SKM-1 treated with dmso at 0.1 percent for 144 hours (cell line): ENCODE data around the gene MACROD2.
A peak's percentile ranks its signal among the peaks of the same experiment; 100 is the strongest.

Source experiments
- DNase-seq: peaks from one replicate; lab custom pipeline; 2025; ENCODE audit not compliant: unreplicated experiment; lab: John Stamatoyannopoulos, UW

The MACROD2 gene

GRCh38 chr20:14838663-14839628 is 843.6 kb downstream of the MACROD2 start:
- DNase-seq: no peak

- no peak for DNase-seq
These were observed 850.2 kb downstream of the MACROD2 start for GRCh38 chr20:14845199-14846160.

GRCh38 chr20:14848806-14849205 is 853.5 kb downstream of the MACROD2 start:
- no peak for DNase-seq

DNA sequence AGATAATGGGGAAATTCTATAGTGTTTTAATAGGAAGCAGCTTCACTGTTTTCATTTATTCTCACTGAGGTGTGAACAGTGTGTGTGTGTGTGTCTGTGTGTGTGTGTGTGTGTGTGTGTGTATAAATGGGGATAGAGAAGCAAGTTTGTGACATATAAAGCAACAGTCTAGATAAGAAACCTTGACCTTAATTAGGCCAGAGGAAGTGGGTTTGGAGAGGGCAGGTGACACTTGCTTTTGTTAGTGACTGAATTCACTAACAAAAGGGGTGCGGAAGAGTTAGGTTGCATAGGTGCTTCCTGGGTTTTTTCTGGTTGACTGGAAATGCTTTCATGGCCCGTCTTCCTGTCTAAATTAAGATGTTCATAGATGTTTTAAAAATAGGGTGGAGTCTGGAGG is 857.8 kb downstream of the MACROD2 start:
- DNase-seq: no peak

- DNase-seq: no peak
These were observed 859.9 kb downstream of the MACROD2 start for GRCh38 chr20:14855171-14855570.

GRCh38 chr20:14859627-14860026 is 864.3 kb downstream of the MACROD2 start:
- no peak for DNase-seq

DNA sequence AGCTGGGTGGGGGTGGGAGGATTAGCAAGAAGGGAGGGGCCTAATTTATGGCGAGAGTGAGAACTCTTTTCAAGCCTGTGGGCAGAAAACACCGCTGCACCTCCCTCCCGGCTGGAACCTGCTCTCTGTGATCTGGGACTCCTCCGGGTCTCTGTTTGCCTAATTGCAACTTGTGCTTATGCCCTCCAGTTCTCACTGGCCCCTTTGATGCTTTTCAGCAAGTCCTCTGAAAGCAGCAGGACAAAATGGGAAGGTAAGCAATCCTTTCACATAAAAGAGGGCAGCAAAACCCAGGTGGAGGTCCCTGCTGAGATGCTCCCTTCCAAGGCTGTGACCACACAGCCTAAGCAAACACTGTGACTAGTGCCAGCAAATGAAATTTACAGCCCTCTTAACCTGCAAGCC is 865.1 kb downstream of the MACROD2 start:
- DNase-seq: no peak

GRCh38 chr20:14861028-14861699 is 865.8 kb downstream of the MACROD2 start:
- DNase-seq: no peak

DNA sequence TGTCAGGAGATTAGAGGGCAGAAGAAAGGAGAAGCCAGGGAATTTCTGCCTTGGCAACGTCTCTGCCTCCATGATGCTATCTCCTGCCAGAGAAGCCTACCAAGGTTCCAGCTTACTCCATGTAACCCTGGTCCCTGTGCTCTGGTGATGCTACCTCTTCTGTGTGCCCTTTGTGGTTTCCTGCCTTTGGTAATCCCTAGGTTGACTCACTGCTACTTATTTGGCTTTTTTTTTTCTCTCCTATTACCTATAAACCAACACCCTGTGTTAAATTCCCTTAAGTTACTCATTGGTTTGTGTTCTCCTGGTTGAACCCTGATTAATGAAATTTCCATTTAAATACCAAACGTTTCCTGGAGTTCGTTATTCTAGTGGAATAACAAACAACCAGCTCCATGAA is 869.9 kb downstream of the MACROD2 start:
- DNase-seq: no peak

DNA sequence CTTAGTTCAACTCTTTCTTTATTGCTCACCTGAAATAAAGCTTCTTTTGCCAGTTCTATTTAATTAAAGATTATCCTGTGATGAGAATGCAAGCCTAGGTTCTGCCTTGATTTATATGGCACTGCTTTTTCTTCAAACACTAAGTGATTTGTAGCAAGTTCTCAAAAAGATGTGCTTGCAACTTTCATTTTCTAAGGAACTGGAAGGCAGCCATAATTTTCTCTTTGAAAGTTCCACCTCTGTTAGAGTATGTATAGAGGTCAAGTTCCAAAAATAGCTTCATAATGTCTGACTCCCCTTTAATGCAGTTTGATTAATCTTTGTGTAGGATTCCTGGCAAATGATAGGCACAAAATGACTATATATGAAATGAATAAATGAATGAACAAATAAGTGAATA is 870.4 kb downstream of the MACROD2 start:
- DNase-seq: no peak

DNA sequence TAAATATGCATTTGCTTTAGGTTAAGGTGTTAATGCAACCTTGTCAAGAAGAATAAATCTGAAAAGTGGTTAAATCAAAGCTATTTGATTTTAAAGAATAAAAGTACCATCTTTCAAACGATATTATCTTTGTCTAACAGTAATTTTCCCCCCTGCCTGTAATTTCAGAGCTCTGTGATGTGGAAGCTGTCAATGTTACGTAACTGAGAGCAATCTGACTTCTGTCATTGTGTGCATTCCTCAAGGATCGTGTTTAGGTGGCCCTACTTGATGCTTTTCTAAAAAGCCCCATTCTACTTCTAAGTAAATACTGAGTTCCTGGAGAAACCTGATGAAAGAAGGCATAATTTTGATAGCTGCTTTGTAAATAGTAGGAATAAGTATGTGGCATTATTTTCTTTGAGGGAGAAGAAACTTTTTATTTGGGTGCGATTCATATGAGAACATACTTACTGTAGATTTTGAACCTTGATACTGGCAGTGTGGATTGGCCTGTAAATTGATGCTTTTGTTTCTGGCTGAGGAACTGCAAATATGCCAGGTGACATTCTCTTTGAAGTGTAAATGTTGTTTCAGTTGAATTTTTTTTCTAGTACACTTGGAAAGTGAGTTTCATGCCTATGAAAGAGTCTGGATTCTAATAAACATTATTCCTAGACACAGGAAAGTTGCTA is 871.7 kb downstream of the MACROD2 start:
- no peak for DNase-seq

DNA sequence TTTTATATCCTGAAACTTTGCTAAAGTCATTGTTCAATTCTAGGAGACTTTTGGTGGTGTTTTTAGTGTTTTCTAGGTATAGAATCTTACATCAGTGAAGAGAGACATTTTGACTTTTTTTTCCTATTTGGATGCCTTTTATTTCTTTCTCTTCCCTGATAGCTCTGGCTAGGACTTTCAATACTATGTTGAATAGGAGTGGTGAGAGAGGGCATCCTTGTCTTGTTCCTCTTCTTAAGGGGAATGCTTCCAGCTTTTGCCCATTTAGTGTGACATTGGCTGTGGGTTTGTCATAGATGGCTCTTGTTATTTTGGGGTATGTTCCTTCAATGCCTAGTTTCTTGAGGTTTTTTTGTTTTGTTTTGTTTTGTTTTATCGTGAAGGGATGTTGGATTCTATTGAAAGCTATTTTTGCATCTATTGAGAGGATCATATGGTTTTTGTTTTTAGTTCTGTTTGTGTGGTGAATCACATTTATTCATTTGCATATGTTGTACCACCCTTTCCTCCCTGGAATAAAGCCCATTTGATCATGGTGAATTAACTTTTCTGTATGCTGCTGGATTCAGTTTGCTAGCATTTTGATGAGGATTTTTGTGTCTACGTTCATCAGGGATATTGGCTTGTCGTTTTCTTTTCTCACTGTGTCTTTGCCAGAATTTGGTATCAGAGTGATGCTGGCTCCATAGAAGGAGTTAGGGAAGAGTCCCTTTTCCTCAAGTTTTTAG is 882.1 kb downstream of the MACROD2 start:
- no peak for DNase-seq

DNA sequence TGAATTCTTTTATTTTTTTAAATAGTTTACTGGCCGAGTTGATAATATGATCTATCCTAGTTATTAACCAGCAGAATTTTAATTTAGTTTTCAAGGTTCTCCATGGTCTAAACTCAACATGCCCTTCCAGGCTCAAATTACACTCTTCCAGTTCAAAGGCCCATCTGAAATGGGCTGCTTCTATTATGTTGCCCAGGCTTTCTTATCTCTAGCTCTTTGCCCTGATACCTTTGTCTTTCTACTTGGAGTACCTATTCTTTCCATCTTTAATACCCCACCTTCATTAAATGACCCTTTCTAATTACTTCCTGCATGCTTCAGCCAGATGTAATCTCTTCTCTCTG is 883.3 kb downstream of the MACROD2 start:
- no peak for DNase-seq

DNA sequence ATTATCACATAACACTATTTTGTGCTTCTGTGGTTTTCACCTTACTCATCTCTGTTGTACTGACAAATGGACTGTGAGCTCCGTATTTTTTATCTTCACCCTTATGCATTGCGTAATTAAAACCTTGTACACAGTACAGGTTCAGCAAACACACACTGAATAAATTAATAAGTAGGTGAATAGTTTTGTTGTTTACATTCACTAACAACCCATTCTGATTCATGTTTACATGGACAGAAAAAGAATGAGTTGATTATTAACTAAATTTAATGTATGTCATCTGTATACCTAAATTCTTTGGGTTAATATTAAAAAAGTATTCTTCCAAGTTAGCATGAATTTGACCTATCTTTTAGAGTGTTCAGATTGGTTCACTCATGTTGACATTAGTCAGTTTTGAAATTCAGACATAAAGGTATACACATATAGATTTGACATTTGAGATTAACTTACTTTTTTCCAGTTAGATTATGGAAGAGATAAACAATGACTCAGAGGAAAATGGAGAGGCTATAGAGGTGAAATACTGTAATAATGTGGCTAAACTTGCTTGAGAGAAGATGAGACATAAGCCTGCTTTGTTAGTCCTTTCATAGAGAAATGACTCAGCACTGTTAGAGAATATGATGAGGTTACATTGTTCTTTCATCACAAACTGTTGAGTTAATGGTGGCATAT is 883.8 kb downstream of the MACROD2 start:
- DNase-seq: no peak

DNA sequence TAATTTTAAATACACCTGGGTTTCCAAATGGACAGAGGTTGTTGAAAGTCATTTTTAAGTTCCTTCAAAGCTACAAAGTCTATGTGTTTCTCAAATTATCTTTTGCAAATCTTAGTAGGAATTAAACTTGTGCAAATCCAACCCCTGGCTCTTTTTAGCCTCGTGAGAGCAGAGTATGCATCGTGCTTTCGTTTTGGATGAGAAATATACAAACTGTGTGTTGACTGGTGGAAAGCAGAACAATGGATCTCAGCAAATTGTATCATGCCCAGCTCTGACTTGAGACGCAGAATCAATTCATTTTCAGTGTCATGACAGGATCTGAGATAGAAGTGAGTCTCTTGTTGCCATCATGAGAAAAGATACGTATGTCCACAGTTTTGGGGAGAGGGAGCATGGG is 884.5 kb downstream of the MACROD2 start:
- no peak for DNase-seq

- DNase-seq: no peak
These were observed 886.2 kb downstream of the MACROD2 start for GRCh38 chr20:14881518-14881917.

GRCh38 chr20:14882157-14882556 is 886.8 kb downstream of the MACROD2 start:
- peak; percentile 61 for DNase-seq

- no peak for DNase-seq
These were observed 887.5 kb downstream of the MACROD2 start for GRCh38 chr20:14882846-14883245.

- DNase-seq: no peak
These were observed 888.0 kb downstream of the MACROD2 start for GRCh38 chr20:14883324-14883723.
